Gastroesophageal sphincter (tissue), 4 donors: ENCODE data around the gene APOL2. TPM values are rescaled to one million over a fixed set of nuclear protein-coding genes. Genes with fewer than 3 reads are reported as not detected.
A peak's percentile ranks its signal among the peaks of the same experiment; 100 is the strongest.
"Not testable (repeated sequence)": the region's sequence is repeated elsewhere in the genome, so short reads cannot be mapped to it uniquely, and the experiment has no call there.

Experiments
- ATAC-seq: fragments of 150-250 bp; one replicate; pipeline ENCODE4 v1.9.1; 2016; ENCODE audit warnings: mild to moderate bottlenecking, moderate library complexity
- H3K27ac ChIP-seq, 4 donors: fragments of 200-600 bp; sonication (generic) in 3 of 4; 1 replicate in 3 of 4; 2 replicates in 1 of 4; pipeline ENCODE4 v1.5.1; 2016 to 2019
- H3K27me3 ChIP-seq: fragments of 200-600 bp; sonication (generic); one replicate; pipeline ENCODE4 v1.5.1; 2019
- H3K36me3 ChIP-seq, 2 donors: fragments of 200-600 bp; sonication (generic); one replicate each; pipeline ENCODE4 v1.5.1; 2019; ENCODE audit warnings: control low read depth in 1 of 2
- H3K4me1 ChIP-seq, 3 donors: fragments of 200-600 bp; sonication (generic); 1 replicate in 2 of 3; 2 replicates in 1 of 3; pipeline ENCODE4 v1.5.1; 2016 to 2019; ENCODE audit warnings: control low read depth in 2 of 3
- H3K4me3 ChIP-seq, 2 donors: fragments of 200-600 bp; sonication (generic); one replicate each; pipeline ENCODE4 v1.5.1; 2019; ENCODE audit warnings: mild to moderate bottlenecking in 1 of 2, moderate library complexity in 1 of 2
- H3K9me3 ChIP-seq, 3 donors: fragments of 200-600 bp; sonication (generic); one replicate each; pipeline ENCODE4 v1.5.1; 2017 to 2019; ENCODE audit warnings: control low read depth in 2 of 3
- EP300 ChIP-seq: sonication (generic); formaldehyde crosslinking; IDR thresholded peaks from one replicate; pipeline ENCODE4 v1.6.1; 2017; ENCODE audit warnings: antibody characterized with exemption, mild to moderate bottlenecking
- POLR2A ChIP-seq, 2 donors: fragments of 450-650 bp; IDR thresholded peaks; one replicate each; pipeline ENCODE4 v1.6.1; 2017; ENCODE audit warnings: antibody characterized with exemption in 2 of 2, mild to moderate bottlenecking in 2 of 2, moderate library complexity in 1 of 2
- POLR2AphosphoS5 ChIP-seq: sonication (generic); formaldehyde crosslinking; IDR thresholded peaks from one replicate; pipeline ENCODE4 v1.6.1; 2017; ENCODE audit warnings: antibody characterized with exemption
- WGBS, 2 donors: methylation state at CpG; one replicate each; pipeline ENCODE4 v1.1.5; 2018; ENCODE audit warnings: low coverage in 1 of 2; 5-methylcytosine and 5-hydroxymethylcytosine counted together
- total RNA-seq, 4 donors: library from RNA; depleted of rRNA; stranded (reverse); fragments of >200 nt; gene quantifications; one replicate each; pipeline ENCODE4 v1.1.0, GENCODE V29; 2016
- TF ChIP-seq, protein P1 (sequence below), 4 experiments: fragments of 200-600 bp in 2 of 4; fragments of 450-650 bp in 2 of 4; sonication (generic) in 1 of 4; IDR thresholded peaks; one replicate each; pipeline ENCODE4 v1.5.1; 2017 to 2019; ENCODE audit warnings: antibody characterized with exemption in 4 of 4, mild to moderate bottlenecking in 2 of 4, moderate library complexity in 2 of 4

APOL2 gene
- total RNA-seq, 4 donors from 2014 or later, result 29.1 to 40.9 (median 35.0) TPM

GRCh38 chr22:36201630-36202319 lies 37.6 kb downstream of the APOL2 start, which contains the start of gene APOL4:
APOL4 (minus strand) TSS chr22:36201809; CDS start chr22:36201734, 75 bp downstream.
- peak; percentile 73 for ATAC-seq
- Histone ChIP-seq H3K9me3 (no peaks in the 10 kb centered on the region), H3K27ac (peak within 1 kb of the TSS in 1 of 4 donors; percentile 33), H3K4me1 (peaks cover 0 to 28% (median 10%) of the 10 kb centered on the region in 3 donors), H3K36me3 (no peaks in the 10 kb centered on the region), H3K4me3 (peak within 1 kb of the TSS in 1 of 2 donors; percentile 33), H3K27me3 (no peaks in the 10 kb centered on the region)
- 31 to 60% methylated on average over 1 to 3 of the region's 13 CpGs for WGBS, 2 donors
- TF ChIP-seq POLR2AphosphoS5, result peak; percentile 77
- TF ChIP-seq EP300, result no peak
- TF ChIP-seq POLR2A (IDR thresholded peaks at IDR 0.05), result peak in 1 of 2 donors; percentile 16

- Histone ChIP-seq H3K4me1 (peaks cover 0 to 36% (median 13%) of the 10 kb centered on the region in 3 donors), H3K4me3 (peak overlapping the region in 1 of 2 donors; percentile 33)
- H3K36me3 ChIP-seq, H3K9me3 ChIP-seq, H3K27me3 ChIP-seq, H3K27ac ChIP-seq, ATAC-seq: not testable (repeated sequence)
- WGBS, 2 donors, result no CpG with 5 or more reads among the region's 5 CpGs
These were observed 38.3 kb downstream of the APOL2 start for GRCh38 chr22:36201025-36201424.

DNA sequence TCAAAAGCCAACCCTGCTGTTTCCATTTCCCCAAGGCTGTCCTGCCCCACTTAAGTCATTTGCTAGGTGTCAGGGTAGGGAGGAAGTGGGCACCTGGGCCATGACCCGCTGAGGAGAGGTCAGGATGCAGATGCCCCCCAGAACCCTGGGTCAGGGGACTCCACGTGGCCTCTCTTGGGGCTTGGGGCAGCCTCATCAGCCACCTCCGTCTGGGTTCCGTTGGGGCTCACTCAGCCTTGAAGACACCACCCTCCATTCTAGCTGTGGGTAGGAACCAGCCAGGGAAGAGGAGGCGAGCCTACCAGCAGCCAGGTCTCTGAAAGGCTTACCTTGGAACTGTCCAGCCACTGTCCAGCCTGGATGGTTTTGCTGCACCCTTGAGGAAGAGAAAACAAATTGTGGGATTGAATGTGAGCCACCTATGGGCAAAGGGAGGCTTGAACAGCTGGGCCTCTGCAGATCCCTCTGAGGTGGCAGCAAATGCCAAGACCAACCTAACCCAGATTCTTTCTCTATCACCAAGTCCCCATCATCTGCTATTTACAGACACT lies 40.3 kb downstream of the APOL2 start:
- Histone ChIP-seq H3K4me1 (peaks cover 0 to 49% (median 13%) of the 10 kb centered on the region in 3 donors), H3K36me3 (no peaks in the 10 kb centered on the region), H3K27ac (peak overlapping the region in 1 of 4 donors; percentile 54), H3K27me3 (no peaks in the 10 kb centered on the region), H3K9me3 (no peaks in the 10 kb centered on the region), H3K4me3 (no peak overlapping the region)
- ATAC-seq, result no peak
- WGBS, 2 donors, result no CpG with 5 or more reads among the region's 5 CpGs
- TF ChIP-seq, protein P1, sequence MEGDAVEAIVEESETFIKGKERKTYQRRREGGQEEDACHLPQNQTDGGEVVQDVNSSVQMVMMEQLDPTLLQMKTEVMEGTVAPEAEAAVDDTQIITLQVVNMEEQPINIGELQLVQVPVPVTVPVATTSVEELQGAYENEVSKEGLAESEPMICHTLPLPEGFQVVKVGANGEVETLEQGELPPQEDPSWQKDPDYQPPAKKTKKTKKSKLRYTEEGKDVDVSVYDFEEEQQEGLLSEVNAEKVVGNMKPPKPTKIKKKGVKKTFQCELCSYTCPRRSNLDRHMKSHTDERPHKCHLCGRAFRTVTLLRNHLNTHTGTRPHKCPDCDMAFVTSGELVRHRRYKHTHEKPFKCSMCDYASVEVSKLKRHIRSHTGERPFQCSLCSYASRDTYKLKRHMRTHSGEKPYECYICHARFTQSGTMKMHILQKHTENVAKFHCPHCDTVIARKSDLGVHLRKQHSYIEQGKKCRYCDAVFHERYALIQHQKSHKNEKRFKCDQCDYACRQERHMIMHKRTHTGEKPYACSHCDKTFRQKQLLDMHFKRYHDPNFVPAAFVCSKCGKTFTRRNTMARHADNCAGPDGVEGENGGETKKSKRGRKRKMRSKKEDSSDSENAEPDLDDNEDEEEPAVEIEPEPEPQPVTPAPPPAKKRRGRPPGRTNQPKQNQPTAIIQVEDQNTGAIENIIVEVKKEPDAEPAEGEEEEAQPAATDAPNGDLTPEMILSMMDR (IDR thresholded peaks at IDR 0.05), result no peak
- TF ChIP-seq EP300, result no peak
- no peak for TF ChIP-seq POLR2A (IDR thresholded peaks at IDR 0.05)
- TF ChIP-seq POLR2AphosphoS5, result no peak

- ATAC-seq, result no peak
- TF ChIP-seq EP300 (no peak), POLR2A (IDR thresholded peaks at IDR 0.05) (no peak), POLR2AphosphoS5 (no peak)
- Histone ChIP-seq H3K9me3 (no peaks in the 10 kb centered on the region), H3K36me3 (no peaks in the 10 kb centered on the region), H3K4me3 (no peak overlapping the region), H3K27ac (peak overlapping the region in 1 of 4 donors; percentile 54), H3K27me3 (no peaks in the 10 kb centered on the region), H3K4me1 (peaks cover 0 to 49% (median 13%) of the 10 kb centered on the region in 3 donors)
- 100% methylated on average over 1 of the region's 3 CpGs; no CpG with 5 or more reads in 1 of the 2 donors for WGBS, 2 donors
These were observed 40.8 kb downstream of the APOL2 start for GRCh38 chr22:36198536-36198935.

- no peaks in the 10 kb centered on the region for H3K9me3 ChIP-seq
- no peak for ATAC-seq
These were observed 41.7 kb downstream of the APOL2 start for GRCh38 chr22:36197514-36198146.

DNA sequence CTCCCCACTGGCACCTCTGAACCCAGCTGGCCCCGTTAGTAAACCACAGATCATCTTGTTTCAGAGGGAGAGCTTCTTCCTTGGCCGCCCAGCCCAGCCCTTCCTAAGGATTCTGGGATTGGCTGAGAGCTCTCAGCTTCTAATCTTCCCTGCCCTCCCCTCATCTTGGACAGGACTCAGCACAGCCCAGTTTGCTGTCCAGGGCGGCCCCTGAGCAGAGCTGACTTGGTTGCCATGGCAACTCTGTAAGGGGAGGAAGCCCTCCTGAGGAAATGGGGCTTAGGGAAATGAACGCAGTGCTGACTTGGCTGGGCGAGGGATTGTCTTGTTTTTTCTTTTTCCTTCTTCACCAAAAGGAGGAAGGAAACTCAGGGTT lies 42.3 kb downstream of the APOL2 start:
- Histone ChIP-seq H3K4me1 (peaks cover 0 to 42% (median 13%) of the 10 kb centered on the region in 3 donors), H3K36me3 (no peaks in the 10 kb centered on the region), H3K27ac (peak overlapping the region in 3 of 4 donors; percentile 22 to 54 (median 37)), H3K27me3 (no peaks in the 10 kb centered on the region), H3K9me3 (no peaks in the 10 kb centered on the region), H3K4me3 (no peak overlapping the region)
- TF ChIP-seq EP300 (no peak), POLR2A (IDR thresholded peaks at IDR 0.05) (no peak), POLR2AphosphoS5 (no peak)
- TF ChIP-seq, protein P1 (IDR thresholded peaks at IDR 0.05), result no peak
- WGBS, 2 donors, result 0% methylated on average over 2 of the region's 5 CpGs; no CpG with 5 or more reads in 1 of the 2 donors
- peak; percentile 71 for ATAC-seq

More at GRCh38 chr22:36197514-36198146, 41.7 kb downstream of the APOL2 start:
- TF ChIP-seq POLR2A (IDR thresholded peaks at IDR 0.05) (no peak), EP300 (no peak), POLR2AphosphoS5 (no peak)
- TF ChIP-seq, protein P1 (IDR thresholded peaks at IDR 0.05), result no peak
- 51 to 60% methylated on average over 1 to 6 of the region's 8 CpGs for WGBS, 2 donors
- no peaks in the 10 kb centered on the region for H3K27me3 ChIP-seq
- H3K27ac ChIP-seq, result peak overlapping the region in 3 of 4 donors; percentile 22 to 54 (median 50)
- H3K4me1 ChIP-seq, result peaks cover 0 to 47% (median 13%) of the 10 kb centered on the region in 3 donors
- no peak overlapping the region for H3K4me3 ChIP-seq
- H3K36me3 ChIP-seq, result no peaks in the 10 kb centered on the region
